HG03139 (cell line): Measurements from ENCODE around the gene RGS10.

Experiments
- ATAC-seq: cut with Tn5 transposase; IDR thresholded peaks from one replicate; pipeline ENCODE4 v1.9.1; 2021; ENCODE audit not compliant: unreplicated experiment

The RGS10 gene

DNA sequence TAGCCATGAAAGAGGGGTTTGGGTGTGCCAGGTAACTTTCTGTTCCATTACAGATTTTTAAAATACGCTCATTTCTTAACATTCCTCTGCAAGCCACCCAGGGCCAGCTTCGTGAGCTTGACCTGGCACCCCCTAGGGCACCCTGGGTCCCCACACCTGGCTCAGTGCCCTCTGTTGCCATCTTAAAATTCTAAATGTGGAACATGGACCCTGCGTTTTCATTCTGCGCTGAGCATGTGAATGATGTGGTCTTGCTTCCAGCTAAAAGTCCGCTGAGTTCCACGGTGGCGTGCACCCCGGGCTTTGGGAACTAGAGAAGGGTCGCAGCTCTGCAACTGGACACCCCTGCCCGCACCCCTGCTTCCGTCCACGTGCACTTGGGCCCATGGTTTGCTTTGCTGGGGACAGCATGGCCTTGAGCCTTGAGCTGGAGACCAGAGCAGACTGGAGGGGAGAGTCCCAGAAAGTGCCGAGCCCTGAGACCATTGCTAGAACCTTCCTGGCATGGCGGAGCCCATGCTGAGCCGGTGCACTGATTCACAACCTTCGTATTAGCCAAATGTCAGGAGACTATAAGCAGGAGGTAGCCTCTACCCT lies 91.1 kb downstream of the RGS10 start:
- ATAC-seq, result no peak

- no peak for ATAC-seq
Observed at GRCh38 chr10:119450606-119451299, 91.8 kb downstream of the RGS10 start.
